Measurements from ENCODE around the gene SLC2A13. TPM values are rescaled to one million over a fixed set of nuclear protein-coding genes. Genes with fewer than 3 reads are reported as not detected.
"Not testable (repeated sequence)": the region's sequence is repeated elsewhere in the genome, so short reads cannot be mapped to it uniquely, and the experiment has no call there.

The SLC2A13 gene
- total RNA-seq, 1 donor from 2014 or later: 98.6 TPM

GRCh38 chr12:40045656-40046055, 60.2 kb downstream of the SLC2A13 start:
- DNase-seq (ENCODE audit: low spot score in 2 of 2): no peak
- no peak for FAIRE-seq

- DNase-seq (ENCODE audit: low spot score in 2 of 2): no peak
- FAIRE-seq: no peak
These were observed 61.5 kb downstream of the SLC2A13 start for GRCh38 chr12:40044396-40044795.

GRCh38 chr12:40039598-40039997, 66.3 kb downstream of the SLC2A13 start:
- FAIRE-seq (no peak), DNase-seq (ENCODE audit: low spot score in 2 of 2) (no peak)

- no peak for DNase-seq (ENCODE audit: low spot score in 2 of 2)
- no peak for FAIRE-seq
These were observed 67.3 kb downstream of the SLC2A13 start for GRCh38 chr12:40038619-40039018.

- FAIRE-seq: no peak
These were observed 71.2 kb downstream of the SLC2A13 start for GRCh38 chr12:40034712-40035111.

GRCh38 chr12:40034156-40034555, 71.7 kb downstream of the SLC2A13 start:
- FAIRE-seq (no peak), DNase-seq (ENCODE audit: low spot score in 2 of 2) (no peak)

More at GRCh38 chr12:40034712-40035111, 71.2 kb downstream of the SLC2A13 start:
- DNase-seq (ENCODE audit: low spot score in 2 of 2): no peak

GRCh38 chr12:40033242-40033630, 72.6 kb downstream of the SLC2A13 start:
- FAIRE-seq: no peak
- DNase-seq (ENCODE audit: low spot score in 2 of 2): no peak

GRCh38 chr12:40032433-40033241, 73.2 kb downstream of the SLC2A13 start:
- FAIRE-seq: no peak
- DNase-seq (ENCODE audit: low spot score in 2 of 2): no peak

GRCh38 chr12:40031965-40032364, 73.9 kb downstream of the SLC2A13 start:
- no peak for DNase-seq (ENCODE audit: low spot score in 2 of 2)
- no peak for FAIRE-seq

- DNase-seq (ENCODE audit: low spot score in 2 of 2); FAIRE-seq: not testable (repeated sequence)
These were observed 74.9 kb downstream of the SLC2A13 start for GRCh38 chr12:40030970-40031369.

GRCh38 chr12:40028296-40028695, 77.6 kb downstream of the SLC2A13 start:
- FAIRE-seq (no peak), DNase-seq (ENCODE audit: low spot score in 2 of 2) (no peak)

- FAIRE-seq: no peak
- no peak for DNase-seq (ENCODE audit: low spot score in 2 of 2)
These were observed 83.0 kb downstream of the SLC2A13 start for GRCh38 chr12:40022850-40023249.

- no peak for DNase-seq (ENCODE audit: low spot score in 2 of 2)
- FAIRE-seq: no peak
These were observed 85.6 kb downstream of the SLC2A13 start for GRCh38 chr12:40020261-40020691.

- no peak for DNase-seq (ENCODE audit: low spot score in 2 of 2)
- no peak for FAIRE-seq
These were observed 88.4 kb downstream of the SLC2A13 start for GRCh38 chr12:40017488-40017887.

- no peak for FAIRE-seq
- no peak for DNase-seq (ENCODE audit: low spot score in 2 of 2)
These were observed 88.9 kb downstream of the SLC2A13 start for GRCh38 chr12:40016980-40017379.

- FAIRE-seq (no peak), DNase-seq (ENCODE audit: low spot score in 2 of 2) (no peak)
These were observed 90.0 kb downstream of the SLC2A13 start for GRCh38 chr12:40015881-40016280.

- DNase-seq (ENCODE audit: low spot score in 2 of 2) (no peak), FAIRE-seq (no peak)
These were observed 90.5 kb downstream of the SLC2A13 start for GRCh38 chr12:40015345-40015744.

GRCh38 chr12:40013847-40014246, 92.0 kb downstream of the SLC2A13 start:
- FAIRE-seq: no peak
- no peak for DNase-seq (ENCODE audit: low spot score in 2 of 2)

- DNase-seq (ENCODE audit: low spot score in 2 of 2) (no peak), FAIRE-seq (no peak)
These were observed 92.6 kb downstream of the SLC2A13 start for GRCh38 chr12:40013292-40013691.

- no peak for DNase-seq (ENCODE audit: low spot score in 2 of 2)
- no peak for FAIRE-seq
These were observed 93.2 kb downstream of the SLC2A13 start for GRCh38 chr12:40012711-40013110.

GRCh38 chr12:40011775-40012129, 94.1 kb downstream of the SLC2A13 start:
- FAIRE-seq: no peak

More at GRCh38 chr12:40011775-40012129, 94.1 kb downstream of the SLC2A13 start:
- no peak for DNase-seq (ENCODE audit: low spot score in 2 of 2)

All from frontal cortex (tissue), 4 donors.